ENCODE results near the gene KLHL41. TPM values are rescaled to one million over a fixed set of nuclear protein-coding genes. Genes with fewer than 3 reads are reported as not detected.
"Not testable (repeated sequence)": the region's sequence is repeated elsewhere in the genome, so short reads cannot be mapped to it uniquely, and the experiment has no call there.

KLHL41 gene
- polyA plus RNA-seq, 1 experiment: 0.15 TPM

DNA sequence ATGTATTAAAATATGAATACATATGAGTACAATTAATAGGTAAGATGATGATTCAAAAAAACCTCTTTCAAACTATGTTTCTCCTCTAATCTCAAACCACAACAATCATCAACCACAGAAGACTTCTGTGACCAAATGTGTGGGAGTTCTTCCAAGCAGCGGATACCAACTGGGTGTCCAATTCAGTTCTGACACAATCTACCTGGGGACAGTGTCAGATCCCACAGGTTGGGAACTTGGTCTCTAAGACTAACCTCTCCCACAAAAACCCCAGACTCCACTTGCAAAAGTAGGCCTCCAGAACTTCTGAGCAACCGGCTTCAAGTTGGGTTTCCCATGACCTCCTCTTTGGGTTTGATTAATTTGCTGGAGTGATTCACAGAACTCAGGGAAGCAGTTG is 37.3 kb downstream of the KLHL41 start:
- TF ChIP-seq, protein P1, sequence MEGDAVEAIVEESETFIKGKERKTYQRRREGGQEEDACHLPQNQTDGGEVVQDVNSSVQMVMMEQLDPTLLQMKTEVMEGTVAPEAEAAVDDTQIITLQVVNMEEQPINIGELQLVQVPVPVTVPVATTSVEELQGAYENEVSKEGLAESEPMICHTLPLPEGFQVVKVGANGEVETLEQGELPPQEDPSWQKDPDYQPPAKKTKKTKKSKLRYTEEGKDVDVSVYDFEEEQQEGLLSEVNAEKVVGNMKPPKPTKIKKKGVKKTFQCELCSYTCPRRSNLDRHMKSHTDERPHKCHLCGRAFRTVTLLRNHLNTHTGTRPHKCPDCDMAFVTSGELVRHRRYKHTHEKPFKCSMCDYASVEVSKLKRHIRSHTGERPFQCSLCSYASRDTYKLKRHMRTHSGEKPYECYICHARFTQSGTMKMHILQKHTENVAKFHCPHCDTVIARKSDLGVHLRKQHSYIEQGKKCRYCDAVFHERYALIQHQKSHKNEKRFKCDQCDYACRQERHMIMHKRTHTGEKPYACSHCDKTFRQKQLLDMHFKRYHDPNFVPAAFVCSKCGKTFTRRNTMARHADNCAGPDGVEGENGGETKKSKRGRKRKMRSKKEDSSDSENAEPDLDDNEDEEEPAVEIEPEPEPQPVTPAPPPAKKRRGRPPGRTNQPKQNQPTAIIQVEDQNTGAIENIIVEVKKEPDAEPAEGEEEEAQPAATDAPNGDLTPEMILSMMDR (IDR thresholded peaks at IDR 0.05; ENCODE audit: insufficient read depth, low read depth, low read length): no peak
- H3K27me3 ChIP-seq (ENCODE audit: control insufficient read depth, insufficient read depth, low read length): no peaks in the 10 kb centered on the region
- H3K36me3 ChIP-seq (ENCODE audit: control insufficient read depth, insufficient read depth, low read length): peaks cover 1% of the 10 kb centered on the region; the same call in 1 of the 2 replicates
- no peak for DNase-seq (ENCODE audit: low read depth)
- ChIA-PET POLR2A (no interaction called here), CTCF (no interaction called here)
- H3K4me3 ChIP-seq (ENCODE audit: low read depth, low read length): no peak overlapping the region

DNA sequence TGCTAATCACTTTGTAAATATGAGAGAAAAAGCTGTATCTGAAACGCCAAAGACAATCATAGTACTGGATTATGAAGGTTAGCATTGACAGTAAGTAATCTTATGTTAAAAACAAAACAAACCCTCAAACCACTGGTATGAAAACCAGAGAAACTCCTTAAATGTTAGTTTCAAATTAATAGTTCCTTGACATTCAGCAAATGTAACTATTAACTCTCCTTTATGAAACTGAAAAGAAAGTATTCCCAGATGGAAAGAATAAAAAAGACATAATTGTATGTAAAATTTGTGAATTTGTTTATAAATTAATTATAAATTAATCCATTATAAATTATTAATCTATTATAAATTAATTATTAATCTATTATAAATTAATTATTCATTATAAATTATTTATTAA is 51.9 kb downstream of the KLHL41 start:
- Histone ChIP-seq H3K36me3 (ENCODE audit: control insufficient read depth, insufficient read depth, low read length) (no peaks in the 10 kb centered on the region), H3K4me3 (ENCODE audit: low read depth, low read length) (no peak overlapping the region), H3K27me3 (ENCODE audit: control insufficient read depth, insufficient read depth, low read length) (no peaks in the 10 kb centered on the region)
- ChIA-PET POLR2A (no interaction called here), CTCF (no interaction called here)
- TF ChIP-seq, protein P1 (IDR thresholded peaks at IDR 0.05; ENCODE audit: insufficient read depth, low read depth, low read length): no peak
- DNase-seq (ENCODE audit: low read depth): no peak

DNA sequence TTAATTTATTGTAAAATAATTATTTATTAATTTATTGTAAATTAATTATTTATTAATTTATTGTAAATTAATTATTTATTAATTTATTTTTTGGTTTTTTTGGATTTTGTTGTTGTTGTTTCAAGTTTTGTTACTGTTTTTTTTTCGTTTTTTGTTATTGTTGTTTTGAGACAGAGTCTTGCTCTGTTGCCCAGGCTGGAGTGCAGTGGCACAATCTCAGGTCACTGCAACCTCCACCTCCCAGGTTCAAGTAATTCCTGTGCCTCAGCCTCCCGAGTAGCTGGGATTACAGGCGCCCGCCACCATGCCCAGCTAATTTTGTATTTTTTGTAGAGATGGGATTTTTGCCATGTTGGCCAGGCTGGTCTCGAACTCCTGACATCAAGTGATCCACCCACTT is 52.6 kb downstream of the KLHL41 start:
- H3K36me3 ChIP-seq (ENCODE audit: control insufficient read depth, insufficient read depth, low read length); H3K27me3 ChIP-seq (ENCODE audit: control insufficient read depth, insufficient read depth, low read length); POLR2A ChIA-PET; H3K4me3 ChIP-seq (ENCODE audit: low read depth, low read length); DNase-seq (ENCODE audit: low read depth): not testable (repeated sequence)
- CTCF ChIA-PET: interaction anchor here (1.5 kb wide), 1 partner anchor 11 kb away, joined by 3 read pairs; no protein-coding TSS in a partner anchor

DNA sequence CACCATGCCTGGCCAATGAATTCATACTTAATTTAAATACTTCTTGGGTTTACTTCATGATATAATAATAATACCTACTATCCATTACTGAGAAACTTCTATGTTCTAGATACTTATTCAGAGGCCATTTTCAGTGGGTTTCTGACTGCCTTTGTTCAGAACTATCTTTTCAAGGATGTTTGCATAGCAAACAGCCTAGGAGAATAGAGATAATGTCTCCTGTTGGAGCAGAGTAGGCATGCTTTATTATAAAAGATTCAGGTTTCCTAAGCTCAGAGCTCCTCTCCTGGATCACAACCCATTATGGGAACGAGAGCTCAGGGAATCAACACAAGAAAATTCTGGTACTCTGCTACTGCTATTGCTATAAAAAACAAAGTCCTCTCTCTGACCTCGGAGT is 53.0 kb downstream of the KLHL41 start:
- TF ChIP-seq, protein P1 (IDR thresholded peaks at IDR 0.05; ENCODE audit: insufficient read depth, low read depth, low read length): no peak
- no peak for DNase-seq (ENCODE audit: low read depth)
- ChIA-PET CTCF (interaction anchor here (0.8 to 1.5 kb wide), 2 partner anchors 10 to 262 kb away, joined by 3 read pairs; partner anchors contain the start of gene METTL5), POLR2A (no interaction called here)
- Histone ChIP-seq H3K4me3 (ENCODE audit: low read depth, low read length) (no peak overlapping the region), H3K36me3 (ENCODE audit: control insufficient read depth, insufficient read depth, low read length) (no peaks in the 10 kb centered on the region), H3K27me3 (ENCODE audit: control insufficient read depth, insufficient read depth, low read length) (no peaks in the 10 kb centered on the region)

DNA sequence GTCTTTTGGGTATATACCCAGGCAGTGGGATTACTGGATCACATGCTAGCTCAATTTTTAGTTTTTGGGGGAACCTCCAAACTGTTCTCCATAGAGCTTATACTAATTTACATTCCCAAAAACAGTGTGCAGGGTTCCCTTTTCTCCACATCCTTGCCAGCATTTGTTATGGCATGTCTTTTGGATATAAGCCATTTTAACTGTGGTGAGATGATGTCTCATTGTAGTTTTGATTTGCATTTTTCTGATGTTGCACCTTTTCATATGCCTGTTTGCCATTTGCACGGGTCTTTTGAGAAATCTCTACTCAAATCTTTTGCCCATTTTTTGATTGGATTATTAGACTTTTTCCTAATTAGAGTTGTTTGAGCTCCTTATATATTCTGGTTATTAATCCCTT is 56.2 kb downstream of the KLHL41 start:
- POLR2A ChIA-PET: interaction anchor here (0.7 kb wide), 1 partner anchor 330 kb away, joined by 4 read pairs; no protein-coding TSS in a partner anchor
- CTCF ChIA-PET: no interaction called here
- no peak overlapping the region for H3K4me3 ChIP-seq (ENCODE audit: low read depth, low read length)
- H3K36me3 ChIP-seq (ENCODE audit: control insufficient read depth, insufficient read depth, low read length): no peaks in the 10 kb centered on the region
- DNase-seq (ENCODE audit: low read depth): no peak
- TF ChIP-seq, protein P1 (IDR thresholded peaks at IDR 0.05; ENCODE audit: insufficient read depth, low read depth, low read length): no peak
- H3K27me3 ChIP-seq (ENCODE audit: control insufficient read depth, insufficient read depth, low read length): no peaks in the 10 kb centered on the region

DNA sequence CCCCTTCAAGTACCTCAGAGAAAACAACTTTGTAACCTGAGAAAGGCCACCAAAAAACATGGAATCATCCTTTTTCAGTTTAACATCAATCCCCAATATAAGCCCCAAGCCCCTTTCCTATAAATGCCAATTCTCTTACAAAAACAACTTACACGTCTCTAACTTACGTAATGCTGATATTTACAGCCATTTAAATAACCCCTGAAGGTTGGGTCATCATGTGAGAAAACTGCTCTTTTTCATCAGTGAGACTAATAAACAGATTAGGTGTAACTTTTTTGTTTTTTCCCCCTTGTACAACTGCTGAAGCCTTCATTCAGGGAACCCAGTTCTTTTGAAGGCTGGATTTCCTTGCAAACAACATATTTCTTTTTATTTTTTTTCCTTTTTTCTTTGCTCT is 60.4 kb downstream of the KLHL41 start:
- Histone ChIP-seq H3K36me3 (ENCODE audit: control insufficient read depth, insufficient read depth, low read length) (no peaks in the 10 kb centered on the region), H3K4me3 (ENCODE audit: low read depth, low read length) (no peak overlapping the region), H3K27me3 (ENCODE audit: control insufficient read depth, insufficient read depth, low read length) (no peaks in the 10 kb centered on the region)
- TF ChIP-seq, protein P1 (IDR thresholded peaks at IDR 0.05; ENCODE audit: insufficient read depth, low read depth, low read length): no peak
- no peak for DNase-seq (ENCODE audit: low read depth)
- POLR2A ChIA-PET: no interaction called here
- CTCF ChIA-PET: no interaction called here

DNA sequence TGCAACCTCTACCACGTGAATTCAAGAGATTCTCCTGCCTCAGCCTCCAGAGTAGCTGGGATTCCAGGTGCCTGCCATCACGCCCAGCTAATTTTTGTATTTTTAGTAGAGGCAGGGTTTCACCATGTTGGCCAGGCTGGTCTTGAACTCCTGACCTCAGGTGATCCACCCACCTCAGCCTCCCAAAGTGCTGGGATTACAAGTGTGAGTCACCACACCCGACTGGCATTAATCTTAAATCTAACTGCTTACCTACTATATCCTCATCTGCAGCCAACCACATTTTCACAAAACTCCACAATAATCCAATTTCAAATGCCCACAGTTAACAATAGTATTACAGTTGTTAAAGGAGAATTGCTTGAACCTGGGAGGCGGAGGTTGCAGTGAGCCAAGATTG is 61.2 kb downstream of the KLHL41 start:
- H3K27me3 ChIP-seq (ENCODE audit: control insufficient read depth, insufficient read depth, low read length); CTCF ChIA-PET; H3K36me3 ChIP-seq (ENCODE audit: control insufficient read depth, insufficient read depth, low read length); POLR2A ChIA-PET; H3K4me3 ChIP-seq (ENCODE audit: low read depth, low read length); DNase-seq (ENCODE audit: low read depth): not testable (repeated sequence)

Data from BJ (cell line).